ENCODE measurements around the gene PIAS4.

The PIAS4 gene

GRCh38 chr19:4080473-4080872 lies 72.9 kb downstream of the PIAS4 start:
- no peak for DNase-seq

DNA sequence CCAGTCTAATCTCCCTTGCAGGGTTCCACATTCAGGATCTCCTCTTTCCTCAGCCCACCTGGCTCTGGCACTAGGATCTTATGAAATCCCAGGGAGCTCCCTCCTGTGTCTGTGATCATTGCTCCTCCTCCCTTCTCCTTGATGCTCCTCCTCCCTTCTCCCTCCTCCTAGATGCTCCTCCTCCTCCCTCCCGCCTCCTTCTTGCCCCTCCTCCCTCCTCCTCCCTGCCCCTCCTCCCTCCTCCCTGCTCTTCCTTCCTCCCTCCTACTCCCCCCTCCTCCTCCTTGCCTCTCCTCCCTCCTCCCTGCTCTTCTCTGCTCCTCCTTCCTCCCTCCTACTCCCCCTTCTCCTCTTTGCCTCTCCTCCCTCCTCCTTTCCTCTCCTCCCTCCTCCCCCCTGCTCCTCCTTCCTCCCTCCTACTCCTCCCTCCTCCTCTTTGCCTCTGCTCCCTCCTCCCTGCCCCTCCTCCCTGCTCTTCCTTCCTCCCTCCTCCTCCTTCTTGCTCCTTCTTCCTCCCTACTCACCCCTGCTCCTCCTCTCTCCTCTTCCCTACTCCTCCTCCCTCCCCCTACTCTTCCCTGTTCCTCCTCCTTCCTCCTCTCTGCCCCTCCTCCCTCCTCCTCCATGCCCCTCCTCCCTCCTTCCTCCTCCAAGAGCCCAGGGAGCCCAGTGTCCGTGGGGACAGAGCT lies 74.0 kb downstream of the PIAS4 start:
- DNase-seq = no peak

GRCh38 chr19:4082172-4082571 lies 74.6 kb downstream of the PIAS4 start:
- DNase-seq = no peak

DNA sequence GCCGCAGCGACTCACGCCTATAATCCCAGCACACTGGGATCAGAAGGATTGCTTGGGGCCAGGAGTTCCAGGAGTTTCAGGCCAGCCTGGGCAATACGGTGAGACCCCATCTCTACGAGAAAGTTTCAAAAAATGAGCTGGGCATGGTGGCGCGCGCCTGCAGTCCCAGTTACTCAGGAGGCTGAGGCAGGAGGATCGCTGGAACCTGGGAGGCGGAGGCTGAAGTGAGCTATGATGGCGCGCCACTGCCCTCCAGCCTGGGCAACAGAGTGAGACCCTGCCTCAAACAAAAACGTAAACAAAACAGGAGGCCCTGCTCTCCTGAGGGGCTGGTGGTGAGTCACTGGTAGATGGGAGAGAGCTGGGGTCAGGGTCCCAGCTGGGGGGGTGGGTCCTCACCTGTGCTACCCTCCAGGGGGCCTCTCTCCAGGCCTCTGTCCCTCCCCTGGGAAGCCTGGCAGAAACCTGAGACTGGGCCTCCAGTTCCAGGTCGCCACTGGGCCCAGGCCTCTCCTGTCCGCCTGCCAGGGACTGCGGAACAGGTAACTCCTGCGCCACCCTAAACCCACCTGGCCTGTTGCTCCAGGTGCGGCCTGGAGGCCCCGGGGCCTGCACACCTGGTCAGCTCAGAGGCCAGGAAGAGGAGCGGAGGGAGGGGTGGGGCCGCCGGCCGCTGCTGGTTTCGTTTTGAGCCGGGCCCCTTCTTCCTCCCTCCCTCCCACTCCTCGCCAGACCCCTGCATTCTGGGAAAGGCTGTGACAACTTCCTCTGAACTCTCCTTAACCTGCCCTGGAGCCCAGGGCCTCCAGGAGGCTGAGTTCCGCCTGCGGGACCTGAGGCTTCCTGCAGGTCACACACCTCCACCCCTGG lies 76.4 kb downstream of the PIAS4 start:
- no peak for DNase-seq

DNA sequence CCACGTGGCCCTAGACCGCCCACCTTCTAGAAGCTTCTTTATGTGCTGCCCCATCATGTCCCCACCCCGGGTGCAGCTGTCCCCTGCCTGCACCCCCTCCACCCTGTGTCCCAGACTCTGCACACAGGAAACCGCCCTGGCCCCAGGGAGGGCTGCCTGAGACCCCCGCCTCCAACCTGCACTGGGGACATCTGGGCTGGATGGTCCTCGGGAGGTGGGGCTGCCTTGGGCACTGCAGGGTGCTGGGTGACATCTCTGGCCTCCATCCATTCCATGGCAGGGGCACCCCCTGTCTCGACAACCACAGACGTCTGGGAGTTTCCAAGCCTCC lies 77.0 kb downstream of the PIAS4 start:
- no peak for DNase-seq

GRCh38 chr19:4086411-4086867 lies 78.9 kb downstream of the PIAS4 start:
- no peak for DNase-seq

GRCh38 chr19:4087787-4088679 lies 80.5 kb downstream of the PIAS4 start:
- no peak for DNase-seq

- no peak for DNase-seq
These were observed 81.4 kb downstream of the PIAS4 start for GRCh38 chr19:4088975-4089374.

Data from activated naive CD4-positive, alpha-beta T cell treated with anti-CD3 and anti-CD28 coated beads, Interleukin-2, amount 50 U/mL, for 16 hours (primary cell).